ENCODE data around the gene VRK1.

- TF ChIP-seq EZH2 (IDR thresholded peaks at IDR 0.05; ENCODE audit: borderline replicate concordance, insufficient read depth, low read depth, low read length, poor library complexity, severe bottlenecking) (no peak), CTCF (IDR thresholded peaks at IDR 0.05) (no peak)
These were observed 133.3 kb downstream of the VRK1 start for GRCh38 chr14:96930526-96930925.
